NOMO-1 treated with DMSO at 0.1 percent for 48 hours (cell line): Measurements from ENCODE around the gene KANSL3.

Source experiments
- DNase-seq: peaks from one replicate; lab custom pipeline; 2025; ENCODE audit not compliant: unreplicated experiment; lab: John Stamatoyannopoulos, UW

The KANSL3 gene

GRCh38 chr2:96546797-96547196, 91.3 kb downstream of the KANSL3 start:
- DNase-seq = no peak

DNA sequence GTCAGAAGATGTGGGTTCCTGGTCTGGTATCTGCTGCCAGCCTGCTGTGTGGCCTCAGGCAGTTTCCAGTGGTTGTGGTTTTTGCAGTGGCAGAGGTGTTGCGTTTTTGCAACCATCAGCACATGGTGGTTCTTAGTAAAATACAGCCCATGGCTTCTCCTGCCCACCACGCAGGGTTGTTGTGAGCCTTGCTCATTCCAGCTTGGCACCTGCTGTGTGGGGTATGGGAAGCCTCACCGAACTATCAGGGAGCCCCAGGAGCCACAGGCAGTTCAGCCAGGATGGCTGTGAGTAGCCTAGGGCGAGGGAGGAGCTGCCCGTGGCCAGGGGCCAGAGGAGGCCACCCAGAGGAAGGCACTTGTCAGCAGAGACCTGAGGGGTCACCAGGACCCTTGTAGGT, 91.8 kb downstream of the KANSL3 start:
- DNase-seq = no peak
